G401.6 (cell line): ENCODE data around the gene PIK3R2.
"Not testable (repeated sequence)": the region's sequence is repeated elsewhere in the genome, so short reads cannot be mapped to it uniquely, and the experiment has no call there.

Experiments used
- FAIRE-seq: peaks from 2 replicates; lab custom pipeline; 2012; peaks lifted over from hg19 to GRCh38; lab: Jason Lieb, UNC

The PIK3R2 gene

GRCh38 chr19:18152817-18153555 is at the start of gene PIK3R2:
PIK3R2 (plus strand) TSS chr19:18153163; CDS start chr19:18155880, 2,717 bp downstream.
- FAIRE-seq: peak; percentile 98

GRCh38 chr19:18104793-18105131 is 48.2 kb upstream of the PIK3R2 start:
- FAIRE-seq: no peak

- not testable (repeated sequence) for FAIRE-seq
These were observed 47.7 kb upstream of the PIK3R2 start for GRCh38 chr19:18105259-18105658.

- FAIRE-seq: no peak
These were observed 45.7 kb upstream of the PIK3R2 start for GRCh38 chr19:18107235-18107634.

DNA sequence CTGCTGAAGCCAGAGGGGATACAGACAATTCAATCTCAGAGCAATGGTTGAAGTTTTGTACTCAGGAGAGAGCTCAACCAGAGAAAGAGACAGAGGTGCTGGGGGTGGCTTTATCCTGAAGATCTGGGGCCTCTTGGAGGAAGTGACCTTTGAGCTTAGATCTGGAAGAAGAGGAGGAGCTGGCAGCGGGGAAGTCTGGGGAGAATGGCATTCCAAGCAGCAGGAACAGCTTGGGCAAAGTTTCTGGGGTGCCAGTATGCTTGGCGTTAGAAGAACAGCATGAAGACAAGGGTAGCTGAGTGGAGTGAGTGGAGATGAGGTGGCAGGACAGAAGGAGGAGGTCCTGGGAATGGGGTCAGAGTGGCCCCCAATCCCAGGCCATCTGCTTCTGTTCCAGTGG is 44.1 kb upstream of the PIK3R2 start:
- FAIRE-seq: no peak

GRCh38 chr19:18109341-18109732 is 43.6 kb upstream of the PIK3R2 start:
- FAIRE-seq: no peak

- FAIRE-seq: no peak
These were observed 43.0 kb upstream of the PIK3R2 start for GRCh38 chr19:18109733-18110608.

DNA sequence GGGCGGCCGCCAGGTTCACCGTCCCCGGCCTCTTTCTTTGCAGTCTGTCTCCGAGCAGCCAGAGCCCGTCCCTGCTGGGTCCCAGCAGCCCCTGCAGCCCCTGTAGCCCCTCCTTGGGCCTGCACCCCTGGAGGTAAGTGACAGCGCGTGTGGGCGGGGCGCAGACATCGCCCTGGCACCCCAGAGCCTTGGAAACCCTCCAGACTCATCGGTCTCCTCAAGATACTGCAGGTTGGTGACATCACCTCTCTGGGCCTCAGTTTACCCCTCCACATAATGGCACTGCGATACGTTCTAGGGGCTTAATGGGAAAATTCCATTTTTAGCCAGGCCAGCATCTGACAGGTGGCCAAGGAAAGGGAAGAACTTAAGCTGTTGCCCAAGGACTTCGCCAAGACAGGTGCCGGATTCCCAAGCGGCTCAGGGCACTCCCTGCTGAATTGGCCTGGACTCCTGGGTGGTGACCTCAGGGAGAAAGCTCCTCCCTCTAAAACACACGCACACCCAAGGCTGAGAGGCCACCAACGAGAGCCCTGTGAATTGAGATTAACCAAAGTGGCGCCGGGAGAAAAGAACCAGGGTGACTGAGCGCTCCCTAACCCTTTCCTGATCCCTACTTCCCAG is 42.2 kb upstream of the PIK3R2 start:
- FAIRE-seq: no peak

DNA sequence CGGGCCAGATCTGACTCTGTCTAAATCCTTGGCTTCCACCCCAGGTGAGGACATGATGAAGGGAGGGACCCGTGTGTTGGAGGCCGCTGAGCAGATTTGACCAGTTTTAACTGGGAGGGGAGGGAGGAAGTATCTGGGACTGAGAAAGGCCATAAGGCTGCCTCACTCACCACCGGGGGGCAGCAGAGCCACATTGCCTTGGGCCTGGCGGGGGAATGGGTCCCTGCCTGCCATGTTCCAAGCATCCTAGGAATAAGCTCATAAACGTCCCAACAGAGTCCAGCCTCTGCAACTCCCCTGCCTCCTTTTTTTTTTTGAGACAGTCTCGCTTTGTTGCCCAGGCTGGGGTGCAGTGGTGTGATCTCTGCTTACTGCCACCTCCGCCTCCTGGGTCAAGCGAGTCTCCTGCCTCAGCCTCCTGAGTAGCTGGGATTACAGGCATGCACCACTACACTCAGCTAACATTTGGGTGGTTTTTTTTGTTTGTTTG is 39.9 kb upstream of the PIK3R2 start:
- FAIRE-seq: peak; percentile 93

GRCh38 chr19:18113827-18114226 is 39.1 kb upstream of the PIK3R2 start:
- FAIRE-seq: no peak

GRCh38 chr19:18114483-18114882 is 38.5 kb upstream of the PIK3R2 start:
- no peak for FAIRE-seq

- FAIRE-seq: no peak
These were observed 35.6 kb upstream of the PIK3R2 start for GRCh38 chr19:18117364-18117691.

DNA sequence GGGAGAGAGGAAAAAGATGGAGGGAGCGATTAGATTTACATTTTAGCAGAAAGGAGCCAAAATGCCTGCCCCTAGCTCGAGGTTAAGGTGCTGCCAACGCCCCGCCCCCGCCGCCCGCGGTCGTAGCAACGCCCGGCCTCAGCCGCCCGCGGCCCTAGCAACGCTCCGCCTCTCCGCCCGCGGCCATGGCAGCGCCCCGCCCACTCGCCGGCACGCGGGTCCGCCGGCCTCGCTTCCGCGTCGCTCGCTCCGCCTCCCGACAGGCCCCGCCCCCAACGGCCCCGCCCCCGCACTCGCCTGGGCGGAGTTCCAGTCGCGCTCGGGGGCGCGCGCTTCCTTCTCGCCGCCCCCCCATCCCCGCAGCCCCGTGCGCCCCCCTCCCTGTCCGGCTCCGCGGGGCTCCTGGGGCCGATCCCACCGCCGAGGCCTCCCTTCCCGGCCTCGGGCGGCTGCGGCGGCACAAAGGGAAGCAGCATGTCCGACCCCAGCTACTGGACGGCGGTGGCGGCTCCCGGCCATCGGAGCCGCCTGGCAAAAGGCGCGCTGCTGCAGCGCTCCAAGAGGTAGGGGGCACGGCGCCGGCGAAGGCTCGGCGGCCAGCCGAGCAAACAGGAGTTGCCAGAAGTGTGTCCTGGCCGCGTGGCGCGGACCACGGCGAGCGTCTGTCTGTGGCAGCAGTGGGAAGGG is 35.1 kb upstream of the PIK3R2 start:
- FAIRE-seq: no peak

- FAIRE-seq: no peak
These were observed 34.4 kb upstream of the PIK3R2 start for GRCh38 chr19:18118420-18119012.

DNA sequence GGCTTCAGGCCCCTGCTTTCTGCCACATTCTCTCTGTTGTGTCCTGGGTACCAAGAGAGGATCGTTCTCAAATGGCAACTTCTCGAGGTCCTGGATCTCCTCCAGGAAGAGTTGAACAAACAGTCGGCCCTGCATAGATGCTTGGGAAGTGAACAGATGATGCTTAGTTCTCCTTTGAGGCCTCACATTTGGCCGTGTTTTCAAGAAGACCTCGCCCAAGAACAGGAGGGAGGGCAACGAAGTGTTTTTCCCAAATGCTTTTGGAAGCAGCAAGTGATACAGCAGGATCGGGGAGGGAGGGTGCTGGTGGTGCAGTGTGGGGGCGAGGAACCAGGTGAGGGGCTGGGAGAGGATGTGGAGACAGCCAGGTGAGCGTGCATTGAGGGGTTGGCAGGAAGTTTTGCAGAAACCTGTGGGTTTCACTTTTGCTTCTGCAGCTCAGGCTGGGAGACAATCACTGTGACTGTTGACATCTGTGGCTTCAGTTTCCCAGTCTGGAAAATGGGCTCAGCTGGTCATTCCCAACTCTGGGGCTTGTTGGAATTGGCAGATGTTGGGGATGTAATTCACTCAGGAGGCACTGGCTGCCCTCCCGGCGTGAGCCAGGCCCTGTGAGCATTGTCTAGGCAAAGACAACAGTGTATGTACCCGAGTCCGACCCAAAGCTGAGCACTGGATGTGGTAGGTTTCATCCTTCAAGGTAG is 33.8 kb upstream of the PIK3R2 start:
- no peak for FAIRE-seq

DNA sequence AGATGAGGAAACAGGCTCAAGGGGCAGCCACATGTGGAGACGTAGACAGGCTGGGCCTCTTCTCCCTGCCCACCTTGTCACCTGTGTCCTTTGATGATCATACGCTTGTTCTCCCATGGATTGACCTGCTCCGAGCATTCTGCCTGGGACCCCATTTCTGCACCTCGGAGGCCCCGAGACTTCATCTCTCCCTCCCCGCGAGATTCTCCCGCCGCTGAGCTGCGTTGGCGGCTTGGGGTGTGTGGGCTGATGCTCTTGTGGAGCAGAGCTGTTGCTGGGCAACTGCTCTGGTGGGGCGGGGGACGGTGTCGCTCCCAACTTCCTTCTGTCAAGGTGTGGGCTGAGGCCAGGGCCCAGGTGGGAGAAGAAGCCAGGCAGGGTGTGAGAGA is 33.3 kb upstream of the PIK3R2 start:
- FAIRE-seq: no peak

DNA sequence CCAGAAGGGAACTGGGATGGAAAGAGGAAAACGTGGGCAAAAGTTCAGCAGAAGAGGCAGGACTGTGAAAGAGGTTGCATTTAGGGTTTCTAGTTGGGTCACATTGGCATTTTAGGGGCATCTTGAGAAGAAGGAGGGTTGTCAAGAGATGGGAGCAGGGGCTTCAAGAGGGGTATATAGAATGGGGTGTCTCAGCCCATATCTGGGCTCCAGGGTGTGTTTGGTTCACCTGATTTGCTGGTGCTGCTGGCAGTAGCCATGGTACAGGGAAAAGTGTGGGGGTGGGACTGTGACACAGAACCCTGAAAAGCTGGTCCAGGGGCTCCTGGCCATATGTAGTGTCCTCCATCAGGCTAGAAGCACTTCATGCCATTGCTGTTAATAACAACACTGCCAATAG is 32.8 kb upstream of the PIK3R2 start:
- FAIRE-seq: no peak

- no peak for FAIRE-seq
These were observed 31.8 kb upstream of the PIK3R2 start for GRCh38 chr19:18121166-18121565.

GRCh38 chr19:18122424-18122823 is 30.5 kb upstream of the PIK3R2 start:
- FAIRE-seq: no peak

DNA sequence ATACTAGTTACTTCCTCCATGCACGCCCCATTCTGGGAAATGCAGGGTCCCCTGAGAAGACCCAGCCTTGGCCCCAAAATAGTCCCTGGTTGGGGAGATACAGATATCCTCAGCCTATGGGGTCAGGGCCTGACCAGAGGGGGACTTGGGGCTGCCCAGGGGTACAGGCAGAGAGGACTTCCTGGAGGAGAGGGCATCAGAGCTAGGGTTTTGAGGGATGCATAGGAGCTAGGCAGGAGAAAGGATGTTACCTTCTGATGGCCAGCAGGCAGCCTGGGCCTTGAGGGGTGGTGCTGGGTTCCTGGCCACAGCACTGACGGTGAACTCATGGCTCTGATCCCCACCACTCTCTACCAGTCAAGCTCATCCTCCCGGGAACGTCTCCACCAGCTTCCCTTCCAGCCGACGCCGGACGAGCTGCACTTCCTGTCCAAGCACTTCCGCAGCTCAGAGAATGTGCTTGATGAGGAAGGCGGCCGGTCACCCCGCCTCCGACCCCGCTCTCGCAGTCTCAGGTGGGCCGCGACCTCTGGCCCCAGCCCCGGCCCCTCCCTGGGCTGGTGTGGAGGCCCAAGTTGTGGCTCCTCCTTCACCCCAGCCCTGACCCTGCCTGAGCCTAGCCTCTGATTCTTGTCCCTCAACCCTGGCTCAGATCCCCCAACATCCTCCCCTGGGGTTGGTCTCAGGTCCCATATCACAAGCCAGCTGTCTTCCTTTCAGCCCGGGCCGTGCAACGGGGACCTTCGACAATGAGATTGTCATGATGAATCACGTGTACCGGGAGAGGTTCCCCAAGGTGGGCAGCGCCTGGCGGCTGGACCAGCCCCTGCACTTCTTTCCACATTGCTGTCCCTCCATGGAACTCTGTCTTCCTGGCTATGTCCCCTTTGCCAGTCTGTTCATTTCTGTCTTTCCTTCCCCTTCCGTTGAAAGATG is 29.8 kb upstream of the PIK3R2 start:
- FAIRE-seq: no peak
